ENCODE results near the gene DUSP9.

- TF ChIP-seq POLR2A (IDR thresholded peaks at IDR 0.05) (no peak), CTCF (IDR thresholded peaks at IDR 0.05) (no peak)
These were observed 998 bp upstream of the DUSP9 start for GRCh38 chrX:153645921-153646488.
